GM18511 (cell line): ENCODE measurements around the gene NRG3.

ENCODE experiments used
- ATAC-seq: cut with Tn5 transposase; IDR thresholded peaks from one replicate; pipeline ENCODE4 v1.9.1; 2021; ENCODE audit warnings: mild to moderate bottlenecking, moderate library complexity; ENCODE audit not compliant: unreplicated experiment

The NRG3 gene

GRCh38 chr10:81874875-81875466 lies at the start of gene NRG3:
TSS of gene NRG3 (plus strand) at chr10:81875194.
- peak; percentile 27 for ATAC-seq

GRCh38 chr10:81828251-81828650 lies 46.7 kb upstream of the NRG3 start:
- no peak for ATAC-seq

GRCh38 chr10:81831060-81831459 lies 43.9 kb upstream of the NRG3 start:
- ATAC-seq, result no peak

GRCh38 chr10:81838950-81839349 lies 36.0 kb upstream of the NRG3 start:
- ATAC-seq, result no peak

- no peak for ATAC-seq
Measured at GRCh38 chr10:81843042-81843441, 32.0 kb upstream of the NRG3 start.

GRCh38 chr10:81847675-81848074 lies 27.3 kb upstream of the NRG3 start:
- no peak for ATAC-seq

GRCh38 chr10:81848514-81848913 lies 26.5 kb upstream of the NRG3 start:
- no peak for ATAC-seq

- no peak for ATAC-seq
Measured at GRCh38 chr10:81848931-81849330, 26.1 kb upstream of the NRG3 start.

- ATAC-seq, result no peak
Measured at GRCh38 chr10:81862596-81862995, 12.4 kb upstream of the NRG3 start.

- no peak for ATAC-seq
Measured at GRCh38 chr10:81863771-81864170, 11.2 kb upstream of the NRG3 start.

- ATAC-seq, result no peak
Measured at GRCh38 chr10:81865581-81865980, 9.4 kb upstream of the NRG3 start.

- ATAC-seq, result peak; percentile 94
Measured at GRCh38 chr10:81866753-81867152, 8.2 kb upstream of the NRG3 start.

GRCh38 chr10:81870472-81870871 lies 4.5 kb upstream of the NRG3 start:
- no peak for ATAC-seq

- no peak for ATAC-seq
Measured at GRCh38 chr10:81871558-81871957, 3.4 kb upstream of the NRG3 start.

- ATAC-seq, result no peak
Measured at GRCh38 chr10:81872206-81872862, 2.7 kb upstream of the NRG3 start.

- ATAC-seq, result no peak
Measured at GRCh38 chr10:81873231-81873931, 1.6 kb upstream of the NRG3 start.

GRCh38 chr10:81873932-81874816 lies 820 bp upstream of the NRG3 start:
- ATAC-seq, result peak; percentile 40

- peak; percentile 4 for ATAC-seq
Measured at GRCh38 chr10:81875467-81876252, 666 bp downstream of the NRG3 start.

GRCh38 chr10:81876253-81877077 lies 1.5 kb downstream of the NRG3 start:
- no peak for ATAC-seq

GRCh38 chr10:81877596-81877995 lies 2.6 kb downstream of the NRG3 start:
- ATAC-seq, result no peak
